Thoracic aorta (tissue), 2 donors: ENCODE results near the gene SLC5A5. TPM values are rescaled to one million over a fixed set of nuclear protein-coding genes. Genes with fewer than 3 reads are reported as not detected.

ENCODE experiments used
- ATAC-seq: fragments of 150-250 bp; one replicate; pipeline ENCODE4 v1.8.0; 2017; ENCODE audit warnings: low read depth; ENCODE audit not compliant: insufficient number of reproducible peaks, low FRiP score
- DNase-seq: peaks from one replicate; pipeline ENCODE4 v3.0.0-alpha.2; 2020; ENCODE audit warnings: low spot score
- H3K27ac ChIP-seq, 2 donors: fragments of 200-600 bp; sonication (generic); 1 replicate in 1 of 2; 2 replicates in 1 of 2; pipeline ENCODE4 v1.5.1; 2016; ENCODE audit warnings: mild to moderate bottlenecking in 2 of 2, moderate library complexity in 2 of 2
- H3K27me3 ChIP-seq: fragments of 200-600 bp; sonication (generic); replicated peaks from 2 replicates; pipeline ENCODE4 v1.6.0; 2016; ENCODE audit warnings: mild to moderate bottlenecking; ENCODE audit not compliant: insufficient read depth
- H3K36me3 ChIP-seq: fragments of 200-600 bp; sonication (generic); one replicate; pipeline ENCODE4 v1.5.1; 2016
- H3K4me1 ChIP-seq, 2 donors: fragments of 200-600 bp; sonication (generic); 1 replicate in 1 of 2; 2 replicates in 1 of 2; pipeline versions ENCODE4 v1.5.1 to v1.6.0; 2016; ENCODE audit warnings: low read depth in 2 of 2, mild to moderate bottlenecking in 1 of 2; ENCODE audit not compliant: control insufficient read depth in 1 of 2
- H3K4me3 ChIP-seq: fragments of 200-600 bp; sonication (generic); 2 replicates; pipeline ENCODE4 v1.5.1; 2016; ENCODE audit warnings: mild to moderate bottlenecking
- H3K9me3 ChIP-seq: fragments of 200-600 bp; sonication (generic); 2 replicates; pipeline ENCODE4 v1.5.1; 2016
- total RNA-seq, 2 donors: library from RNA; depleted of rRNA; stranded (reverse); fragments of >200 nt; gene quantifications; one replicate each; pipeline versions ENCODE4 v1.1.0 to v1.2.3, GENCODE V29; 2016
- TF ChIP-seq, protein P1 (sequence below): fragments of 200-600 bp; sonication (generic); IDR thresholded peaks from one replicate; pipeline ENCODE4 v1.5.1; 2019; ENCODE audit warnings: antibody characterized with exemption

The SLC5A5 gene
- total RNA-seq, 2 donors from 2014 or later: not detected

DNA sequence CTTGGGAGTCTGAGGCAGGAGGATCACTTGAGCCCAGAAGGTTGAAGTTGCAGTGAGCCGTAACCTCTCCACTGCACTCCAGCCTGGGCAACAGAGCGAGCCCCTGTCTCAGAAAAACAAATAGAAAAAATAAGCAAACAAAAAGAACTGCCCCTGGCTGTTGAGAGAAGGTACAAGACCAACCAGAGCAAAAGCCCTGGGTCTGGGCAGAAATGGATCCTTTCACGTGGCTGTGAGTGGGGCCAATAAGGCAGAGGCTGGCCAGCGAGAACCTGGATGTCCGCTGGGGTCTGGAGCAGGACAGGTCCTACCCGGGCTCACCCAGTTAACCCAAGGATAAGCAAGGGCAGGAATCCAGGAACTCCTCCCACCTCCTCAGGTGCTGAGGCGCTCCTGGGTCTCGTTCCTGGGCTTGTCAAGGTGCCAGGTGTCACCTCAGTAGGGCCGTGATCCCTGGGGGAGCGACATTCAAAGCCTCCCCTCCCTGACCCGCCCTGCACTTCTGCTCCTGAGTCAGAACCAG, 4.7 kb upstream of the SLC5A5 start:
- Histone ChIP-seq H3K4me3 (no peak overlapping the region), H3K27ac (no peak overlapping the region), H3K4me1 (no peaks in the 10 kb centered on the region), H3K36me3 (peaks cover 27% of the 10 kb centered on the region), H3K9me3 (no peaks in the 10 kb centered on the region), H3K27me3 (no peaks in the 10 kb centered on the region)
- DNase-seq (no peak), ATAC-seq (no peak)
- TF ChIP-seq, protein P1, sequence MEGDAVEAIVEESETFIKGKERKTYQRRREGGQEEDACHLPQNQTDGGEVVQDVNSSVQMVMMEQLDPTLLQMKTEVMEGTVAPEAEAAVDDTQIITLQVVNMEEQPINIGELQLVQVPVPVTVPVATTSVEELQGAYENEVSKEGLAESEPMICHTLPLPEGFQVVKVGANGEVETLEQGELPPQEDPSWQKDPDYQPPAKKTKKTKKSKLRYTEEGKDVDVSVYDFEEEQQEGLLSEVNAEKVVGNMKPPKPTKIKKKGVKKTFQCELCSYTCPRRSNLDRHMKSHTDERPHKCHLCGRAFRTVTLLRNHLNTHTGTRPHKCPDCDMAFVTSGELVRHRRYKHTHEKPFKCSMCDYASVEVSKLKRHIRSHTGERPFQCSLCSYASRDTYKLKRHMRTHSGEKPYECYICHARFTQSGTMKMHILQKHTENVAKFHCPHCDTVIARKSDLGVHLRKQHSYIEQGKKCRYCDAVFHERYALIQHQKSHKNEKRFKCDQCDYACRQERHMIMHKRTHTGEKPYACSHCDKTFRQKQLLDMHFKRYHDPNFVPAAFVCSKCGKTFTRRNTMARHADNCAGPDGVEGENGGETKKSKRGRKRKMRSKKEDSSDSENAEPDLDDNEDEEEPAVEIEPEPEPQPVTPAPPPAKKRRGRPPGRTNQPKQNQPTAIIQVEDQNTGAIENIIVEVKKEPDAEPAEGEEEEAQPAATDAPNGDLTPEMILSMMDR: no peak

DNA sequence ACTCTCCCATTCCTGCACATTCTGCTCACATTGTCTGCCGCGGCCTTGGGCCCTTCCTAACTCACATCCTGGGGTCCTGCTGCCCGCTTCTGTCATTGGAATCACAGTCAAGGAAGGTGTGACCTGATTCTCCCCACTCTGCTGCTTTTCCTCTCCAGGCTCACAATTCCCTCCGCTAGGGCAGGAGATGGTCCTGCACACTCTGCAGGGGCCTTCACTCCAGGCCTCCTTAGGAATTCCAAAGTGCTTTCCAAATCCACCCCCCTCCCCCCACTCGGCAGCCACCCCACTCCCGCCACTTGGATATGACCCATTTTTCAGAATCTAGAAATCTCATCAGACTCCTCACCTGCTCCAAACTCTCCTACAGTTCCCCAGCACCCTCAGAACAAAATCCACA, 3.1 kb upstream of the SLC5A5 start:
- ATAC-seq (no peak), DNase-seq (no peak)
- H3K4me1 ChIP-seq: peaks cover 5 to 7% of the 10 kb centered on the region in 2 donors
- no peaks in the 10 kb centered on the region for H3K9me3 ChIP-seq
- H3K27me3 ChIP-seq: peaks cover 9% of the 10 kb centered on the region
- no peak overlapping the region for H3K27ac ChIP-seq
- TF ChIP-seq, protein P1: no peak
- H3K36me3 ChIP-seq: peaks cover 10% of the 10 kb centered on the region
- no peak overlapping the region for H3K4me3 ChIP-seq

DNA sequence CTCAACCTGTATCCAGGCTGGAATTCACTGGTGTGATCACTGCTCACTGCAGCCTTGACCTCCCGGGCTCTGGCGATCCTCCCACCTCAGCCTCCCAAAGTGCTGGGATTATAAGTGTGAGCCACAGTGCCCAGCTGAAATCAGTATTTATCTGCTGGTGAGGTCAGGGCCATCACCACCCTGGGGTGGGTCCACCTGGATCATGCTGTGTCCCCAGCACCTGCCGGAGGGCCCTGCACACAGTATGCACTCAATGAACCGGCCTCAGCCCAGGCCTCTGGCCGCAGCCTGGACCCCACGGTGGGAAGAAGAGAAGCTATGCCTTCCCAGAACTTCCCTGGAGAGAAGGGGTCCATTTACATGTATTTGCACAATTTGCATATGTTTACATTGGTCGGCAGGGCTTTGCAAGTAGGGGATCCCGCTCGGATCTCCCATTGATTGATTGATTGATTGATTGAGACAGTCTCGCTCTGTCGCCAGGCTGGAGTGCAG, 2.6 kb upstream of the SLC5A5 start:
- H3K9me3 ChIP-seq: no peaks in the 10 kb centered on the region
- H3K4me3 ChIP-seq: no peak overlapping the region
- H3K27ac ChIP-seq: no peak overlapping the region
- ATAC-seq (no peak), DNase-seq (no peak)
- TF ChIP-seq, protein P1: no peak
- H3K36me3 ChIP-seq: peaks cover 5% of the 10 kb centered on the region
- peaks cover 10% of the 10 kb centered on the region for H3K27me3 ChIP-seq
- H3K4me1 ChIP-seq: peaks cover 5 to 7% of the 10 kb centered on the region in 2 donors

DNA sequence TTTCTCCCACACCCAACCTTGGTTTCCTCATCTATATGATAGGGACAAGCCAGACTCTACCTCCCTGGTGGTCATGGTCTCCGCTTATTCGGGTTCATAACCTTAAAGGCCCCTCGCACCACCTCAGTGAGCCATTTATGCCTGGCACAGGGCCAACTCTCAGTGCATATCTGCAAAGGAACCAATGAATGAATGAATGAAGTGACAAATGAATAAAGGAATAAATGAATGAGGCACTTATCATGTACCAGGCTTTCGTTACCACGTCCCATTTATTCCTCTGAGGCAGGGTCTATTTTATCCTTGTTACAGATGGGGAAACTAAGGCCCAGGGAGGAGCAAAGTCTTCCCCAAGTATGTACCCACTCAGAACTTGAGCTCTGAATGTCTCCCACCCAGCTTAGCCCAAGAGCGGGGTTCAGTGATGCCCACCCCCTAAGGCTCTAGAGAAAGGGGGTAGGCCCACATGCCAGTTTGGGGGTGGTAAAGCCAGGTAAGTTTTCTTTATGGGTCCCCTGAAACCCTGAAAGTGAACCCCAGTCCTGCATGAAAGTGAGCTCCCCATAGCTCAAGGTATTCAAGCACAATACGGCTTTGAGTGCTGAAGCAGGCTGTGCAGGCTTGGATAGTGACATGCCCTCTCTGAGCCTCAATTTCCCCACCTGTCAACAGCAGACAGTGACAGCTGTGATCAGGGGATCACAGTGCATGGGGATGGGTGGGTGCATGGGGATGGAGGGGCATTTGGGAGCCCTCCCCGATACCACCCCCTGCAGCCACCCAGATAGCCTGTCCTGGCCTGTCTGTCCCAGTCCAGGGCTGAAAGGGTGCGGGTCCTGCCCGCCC, 490 bp upstream of the SLC5A5 start:
- no peak overlapping the region for H3K27ac ChIP-seq
- DNase-seq: no peak
- H3K4me3 ChIP-seq: no peak overlapping the region
- H3K9me3 ChIP-seq: no peaks in the 10 kb centered on the region
- H3K36me3 ChIP-seq: no peaks in the 10 kb centered on the region
- TF ChIP-seq, protein P1: no peak
- ATAC-seq: no peak
- peaks cover 10% of the 10 kb centered on the region for H3K27me3 ChIP-seq
- H3K4me1 ChIP-seq: peaks cover 5 to 7% of the 10 kb centered on the region in 2 donors

DNA sequence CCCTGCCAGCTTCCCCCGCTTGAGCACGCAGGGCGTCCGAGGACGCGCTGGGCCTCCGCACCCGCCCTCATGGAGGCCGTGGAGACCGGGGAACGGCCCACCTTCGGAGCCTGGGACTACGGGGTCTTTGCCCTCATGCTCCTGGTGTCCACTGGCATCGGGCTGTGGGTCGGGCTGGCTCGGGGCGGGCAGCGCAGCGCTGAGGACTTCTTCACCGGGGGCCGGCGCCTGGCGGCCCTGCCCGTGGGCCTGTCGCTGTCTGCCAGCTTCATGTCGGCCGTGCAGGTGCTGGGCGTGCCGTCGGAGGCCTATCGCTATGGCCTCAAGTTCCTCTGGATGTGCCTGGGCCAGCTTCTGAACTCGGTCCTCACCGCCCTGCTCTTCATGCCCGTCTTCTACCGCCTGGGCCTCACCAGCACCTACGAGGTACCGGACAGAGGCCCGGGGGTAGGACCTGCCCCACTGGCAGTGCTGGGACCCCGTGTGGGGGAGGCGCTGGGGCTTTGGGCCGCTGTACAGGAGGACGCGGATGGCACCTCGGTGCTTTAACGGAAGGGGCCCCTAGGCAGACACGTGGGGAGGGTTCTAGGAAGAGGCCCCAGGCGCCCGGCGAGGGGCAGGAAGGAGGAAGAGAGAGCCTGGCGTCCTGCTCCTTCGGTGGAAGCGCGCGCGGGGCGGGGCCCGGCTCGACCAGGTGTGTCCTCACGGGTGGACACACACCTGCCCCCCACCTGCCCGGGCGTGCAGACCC, 681 bp downstream of the SLC5A5 start:
- no peak overlapping the region for H3K27ac ChIP-seq
- H3K9me3 ChIP-seq: no peaks in the 10 kb centered on the region
- TF ChIP-seq, protein P1: no peak
- H3K4me1 ChIP-seq: peaks cover 5 to 7% of the 10 kb centered on the region in 2 donors
- H3K4me3 ChIP-seq: peak overlapping the region; percentile 42
- no peak for ATAC-seq
- no peaks in the 10 kb centered on the region for H3K36me3 ChIP-seq
- DNase-seq: no peak
- peaks cover 10% of the 10 kb centered on the region for H3K27me3 ChIP-seq
